SU-DHL-6 (cell line): ENCODE data around the gene SORBS2.

Experiments used
- EZH2phosphoT487 ChIP-seq: fragments of 200-600 bp; sonication (generic), shearing (Covaris generic); conservative IDR thresholded peaks from 2 replicates; pipeline ENCODE4 v1.6.1; 2018; ENCODE audit warnings: mild to moderate bottlenecking, antibody characterized with exemption, low read length, moderate library complexity, mixed read lengths
- TF ChIP-seq, protein P1 (sequence below): fragments of 200-600 bp; sonication (generic); IDR thresholded peaks from one replicate; pipeline ENCODE4 v1.5.1; 2017; ENCODE audit warnings: antibody characterized with exemption, mild to moderate bottlenecking, low read length, moderate library complexity; ENCODE audit not compliant: insufficient read depth, poor library complexity, severe bottlenecking

DNA sequence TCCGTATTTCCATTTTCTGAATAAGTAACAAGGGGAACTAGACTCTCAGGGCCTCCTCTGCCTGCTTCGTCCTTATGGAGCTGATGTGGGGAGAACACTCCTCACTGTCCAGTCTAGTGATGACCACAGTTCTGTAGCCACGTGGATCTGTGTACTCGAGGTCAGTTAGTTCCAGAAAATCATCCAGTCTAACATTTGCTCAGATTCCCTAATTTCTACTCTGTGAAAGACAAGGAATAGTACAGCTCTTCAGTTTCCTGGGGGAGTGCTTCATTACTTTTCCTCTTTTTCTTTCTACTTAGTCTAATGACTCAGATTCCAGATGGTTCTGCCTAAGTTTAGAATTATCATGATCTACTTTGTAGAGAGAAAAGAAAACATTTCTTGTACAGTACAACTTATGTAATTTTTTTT is 82.6 kb downstream of the SORBS2 start:
- TF ChIP-seq, protein P1, sequence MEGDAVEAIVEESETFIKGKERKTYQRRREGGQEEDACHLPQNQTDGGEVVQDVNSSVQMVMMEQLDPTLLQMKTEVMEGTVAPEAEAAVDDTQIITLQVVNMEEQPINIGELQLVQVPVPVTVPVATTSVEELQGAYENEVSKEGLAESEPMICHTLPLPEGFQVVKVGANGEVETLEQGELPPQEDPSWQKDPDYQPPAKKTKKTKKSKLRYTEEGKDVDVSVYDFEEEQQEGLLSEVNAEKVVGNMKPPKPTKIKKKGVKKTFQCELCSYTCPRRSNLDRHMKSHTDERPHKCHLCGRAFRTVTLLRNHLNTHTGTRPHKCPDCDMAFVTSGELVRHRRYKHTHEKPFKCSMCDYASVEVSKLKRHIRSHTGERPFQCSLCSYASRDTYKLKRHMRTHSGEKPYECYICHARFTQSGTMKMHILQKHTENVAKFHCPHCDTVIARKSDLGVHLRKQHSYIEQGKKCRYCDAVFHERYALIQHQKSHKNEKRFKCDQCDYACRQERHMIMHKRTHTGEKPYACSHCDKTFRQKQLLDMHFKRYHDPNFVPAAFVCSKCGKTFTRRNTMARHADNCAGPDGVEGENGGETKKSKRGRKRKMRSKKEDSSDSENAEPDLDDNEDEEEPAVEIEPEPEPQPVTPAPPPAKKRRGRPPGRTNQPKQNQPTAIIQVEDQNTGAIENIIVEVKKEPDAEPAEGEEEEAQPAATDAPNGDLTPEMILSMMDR = no peak
- no peak for TF ChIP-seq EZH2phosphoT487
